ENCODE results near the gene KCNK2. TPM values are rescaled to one million over a fixed set of nuclear protein-coding genes. Genes with fewer than 3 reads are reported as not detected.

The KCNK2 gene, protein sequence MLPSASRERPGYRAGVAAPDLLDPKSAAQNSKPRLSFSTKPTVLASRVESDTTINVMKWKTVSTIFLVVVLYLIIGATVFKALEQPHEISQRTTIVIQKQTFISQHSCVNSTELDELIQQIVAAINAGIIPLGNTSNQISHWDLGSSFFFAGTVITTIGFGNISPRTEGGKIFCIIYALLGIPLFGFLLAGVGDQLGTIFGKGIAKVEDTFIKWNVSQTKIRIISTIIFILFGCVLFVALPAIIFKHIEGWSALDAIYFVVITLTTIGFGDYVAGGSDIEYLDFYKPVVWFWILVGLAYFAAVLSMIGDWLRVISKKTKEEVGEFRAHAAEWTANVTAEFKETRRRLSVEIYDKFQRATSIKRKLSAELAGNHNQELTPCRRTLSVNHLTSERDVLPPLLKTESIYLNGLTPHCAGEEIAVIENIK
- total RNA-seq (2021) (0.15 to 0.46 TPM (median 0.34 TPM) in 3 replicates), Bru-seq, nascent RNA (percentile 12 among the genes with signal in this experiment)
- long read RNA-seq, experiment 1, partial matches to known transcripts = 0 of 2 reads
- long read RNA-seq, experiment 1, other reads (novel, unspliced or antisense) = 1 of 2 reads
- long read RNA-seq, experiment 2 = 0 reads
- long read RNA-seq, experiment 3, partial matches to known transcripts = 0 of 1 reads
- long read RNA-seq, experiment 3, other reads (novel, unspliced or antisense) = 1 of 1 reads

DNA sequence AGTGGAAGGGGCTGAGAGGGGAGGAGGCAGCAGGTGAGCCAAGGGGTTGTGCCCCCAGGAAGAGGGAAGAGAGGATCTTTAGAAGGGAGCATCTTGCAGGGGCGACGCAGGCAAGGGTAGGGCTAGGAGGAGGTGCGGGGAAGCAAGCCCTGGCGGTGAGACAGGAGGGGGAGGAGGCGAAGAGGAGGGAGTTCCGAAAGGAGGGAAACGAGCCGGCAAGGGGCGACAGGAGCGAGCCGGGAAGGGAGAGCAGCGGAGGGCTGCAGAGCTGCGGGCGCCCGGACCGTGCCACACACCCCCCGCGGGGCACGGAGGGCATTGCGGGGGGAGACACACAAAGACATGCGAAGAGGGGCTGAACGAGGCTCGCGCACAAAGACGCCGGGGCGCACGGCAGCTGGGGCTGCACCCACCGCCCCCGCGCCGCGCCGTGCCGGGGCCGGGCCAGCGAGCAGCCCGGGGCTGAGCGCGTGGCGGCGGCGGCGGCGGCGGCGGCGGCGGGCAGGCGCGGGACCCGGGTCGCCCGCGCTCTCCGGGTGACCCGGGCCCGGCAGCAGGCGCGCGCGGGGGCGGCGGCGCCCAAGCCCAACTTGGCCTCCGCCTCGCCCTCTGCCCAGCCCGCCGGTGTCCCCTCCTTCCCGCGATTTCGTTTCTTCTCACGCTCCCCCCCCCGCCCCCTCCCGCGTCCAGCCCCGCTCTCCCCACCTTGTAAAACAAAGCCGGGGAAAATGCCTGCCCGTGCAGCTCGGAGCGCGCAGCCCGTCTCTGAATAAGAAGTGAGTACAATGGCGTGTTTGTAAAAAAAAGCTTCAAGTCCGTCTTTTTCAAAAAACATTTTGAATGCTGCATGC lies at the start of gene KCNK2:
Gene KCNK2, plus strand, starts transcription at position 206 of the 851 bp plus-strand sequence. CDS start 649 bp downstream, outside the sequence.
- CTCF ChIA-PET = no interaction called here
- peaks cover 96% of the 10 kb centered on the region for H3K27me3 Mint-ChIP-seq (ENCODE audit: low read depth)
- H3K4me3 Mint-ChIP-seq = peak within 1 kb of the TSS; percentile 82
- DNase-seq (ENCODE audit: low spot score) (peak; percentile 67), ATAC-seq (peak; percentile 88)
- TF ChIP-seq, protein P1, sequence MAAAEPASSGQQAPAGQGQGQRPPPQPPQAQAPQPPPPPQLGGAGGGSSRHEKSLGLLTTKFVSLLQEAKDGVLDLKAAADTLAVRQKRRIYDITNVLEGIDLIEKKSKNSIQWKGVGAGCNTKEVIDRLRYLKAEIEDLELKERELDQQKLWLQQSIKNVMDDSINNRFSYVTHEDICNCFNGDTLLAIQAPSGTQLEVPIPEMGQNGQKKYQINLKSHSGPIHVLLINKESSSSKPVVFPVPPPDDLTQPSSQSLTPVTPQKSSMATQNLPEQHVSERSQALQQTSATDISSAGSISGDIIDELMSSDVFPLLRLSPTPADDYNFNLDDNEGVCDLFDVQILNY (CRISPR knock-in tag; IDR thresholded peaks at IDR 0.05) = no peak
- TF ChIP-seq, protein P2, sequence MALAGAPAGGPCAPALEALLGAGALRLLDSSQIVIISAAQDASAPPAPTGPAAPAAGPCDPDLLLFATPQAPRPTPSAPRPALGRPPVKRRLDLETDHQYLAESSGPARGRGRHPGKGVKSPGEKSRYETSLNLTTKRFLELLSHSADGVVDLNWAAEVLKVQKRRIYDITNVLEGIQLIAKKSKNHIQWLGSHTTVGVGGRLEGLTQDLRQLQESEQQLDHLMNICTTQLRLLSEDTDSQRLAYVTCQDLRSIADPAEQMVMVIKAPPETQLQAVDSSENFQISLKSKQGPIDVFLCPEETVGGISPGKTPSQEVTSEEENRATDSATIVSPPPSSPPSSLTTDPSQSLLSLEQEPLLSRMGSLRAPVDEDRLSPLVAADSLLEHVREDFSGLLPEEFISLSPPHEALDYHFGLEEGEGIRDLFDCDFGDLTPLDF (CRISPR knock-in tag; IDR thresholded peaks at IDR 0.05) = no peak
- TF ChIP-seq FOXP1 (CRISPR knock-in tag; IDR thresholded peaks at IDR 0.05; ENCODE audit: borderline replicate concordance) (no peak), TEAD4 (CRISPR knock-in tag; IDR thresholded peaks at IDR 0.05) (no peak), ZNF281 (CRISPR knock-in tag; IDR thresholded peaks at IDR 0.05) (0 out of 2 replicates have a peak, but pooled peaks have one; percentile 35), ZNF532 (CRISPR knock-in tag; IDR thresholded peaks at IDR 0.05; ENCODE audit: borderline replicate concordance) (no peak), CTCF (IDR thresholded peaks at IDR 0.05) (no peak), FOXP4 (CRISPR knock-in tag; IDR thresholded peaks at IDR 0.05) (peak; percentile 28; the same call in 1 of the 2 replicates)
- TF ChIP-seq, protein P3, sequence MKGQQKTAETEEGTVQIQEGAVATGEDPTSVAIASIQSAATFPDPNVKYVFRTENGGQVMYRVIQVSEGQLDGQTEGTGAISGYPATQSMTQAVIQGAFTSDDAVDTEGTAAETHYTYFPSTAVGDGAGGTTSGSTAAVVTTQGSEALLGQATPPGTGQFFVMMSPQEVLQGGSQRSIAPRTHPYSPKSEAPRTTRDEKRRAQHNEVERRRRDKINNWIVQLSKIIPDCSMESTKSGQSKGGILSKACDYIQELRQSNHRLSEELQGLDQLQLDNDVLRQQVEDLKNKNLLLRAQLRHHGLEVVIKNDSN (CRISPR knock-in tag; IDR thresholded peaks at IDR 0.05) = no peak
- no peak within 1 kb of the TSS for H3K27ac Mint-ChIP-seq
- peaks cover 17% of the 10 kb centered on the region for H3K4me1 Mint-ChIP-seq
- no peaks in the 10 kb centered on the region for H3K36me3 Mint-ChIP-seq
- H3K9me3 Mint-ChIP-seq = no peaks in the 10 kb centered on the region
- POLR2A ChIA-PET = interaction anchor here (0.6 kb wide), 1 partner anchor 259 kb away, joined by 3 read pairs; no protein-coding TSS in a partner anchor
